ENCODE results near the gene MEI1. TPM values are rescaled to one million over a fixed set of nuclear protein-coding genes. Genes with fewer than 3 reads are reported as not detected.

The MEI1 gene
- total RNA-seq, 1 experiment from 2014 or later: 0.18 TPM

DNA sequence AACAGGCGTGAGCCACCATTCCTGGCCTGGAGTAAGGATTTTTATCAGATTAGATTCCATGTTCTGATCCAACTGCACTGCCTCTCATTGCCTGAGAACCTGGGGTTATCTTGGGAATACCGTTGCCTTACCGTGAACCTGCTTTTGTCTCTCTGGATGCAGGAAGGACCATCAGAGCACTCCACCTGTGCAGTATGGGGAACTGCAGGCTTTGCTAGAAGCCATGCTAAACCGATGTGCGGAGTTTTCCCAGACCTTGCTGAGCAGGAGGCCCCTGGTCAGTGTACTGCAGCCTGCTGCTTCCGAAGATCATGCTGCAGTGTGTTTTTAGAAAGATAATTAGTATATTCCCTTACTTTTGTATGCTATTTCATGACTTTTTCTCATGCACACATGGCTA, 43.6 kb downstream of the MEI1 start:
- Histone ChIP-seq H3K9me3 (ENCODE audit: control insufficient read depth, insufficient read depth, low read depth, low read length) (no peaks in the 10 kb centered on the region), H3K27ac (ENCODE audit: low read length) (no peak overlapping the region), H3K27me3 (ENCODE audit: control insufficient read depth, insufficient read depth, low read length) (no peaks in the 10 kb centered on the region), H3K4me1 (ENCODE audit: control insufficient read depth, insufficient read depth, low read length) (no peaks in the 10 kb centered on the region), H3K4me3 (ENCODE audit: low read depth in 2 of 2, low read length in 2 of 2) (no peak overlapping the region), H3K36me3 (ENCODE audit: control insufficient read depth, insufficient read depth, low read length) (no peaks in the 10 kb centered on the region)
- CTCF ChIA-PET: interaction anchor here (0.5 kb wide), 1 partner anchor 54 kb away, joined by 4 read pairs; the partner anchor contains the start of gene SNU13
- POLR2A ChIA-PET: no interaction called here
- DNase-seq (ENCODE audit: low read depth, low spot score) (no peak), ATAC-seq (no peak)
- intact Hi-C loops (cut with micrococcal nuclease; ENCODE audit: unreplicated experiment) (no loop called here), in situ Hi-C loops (cut with HindIII; ENCODE audit: low pct_unique_long_range_greater_than_20kb, low sequenced_read_pairs) (no loop called here)
- TF ChIP-seq, protein P1, sequence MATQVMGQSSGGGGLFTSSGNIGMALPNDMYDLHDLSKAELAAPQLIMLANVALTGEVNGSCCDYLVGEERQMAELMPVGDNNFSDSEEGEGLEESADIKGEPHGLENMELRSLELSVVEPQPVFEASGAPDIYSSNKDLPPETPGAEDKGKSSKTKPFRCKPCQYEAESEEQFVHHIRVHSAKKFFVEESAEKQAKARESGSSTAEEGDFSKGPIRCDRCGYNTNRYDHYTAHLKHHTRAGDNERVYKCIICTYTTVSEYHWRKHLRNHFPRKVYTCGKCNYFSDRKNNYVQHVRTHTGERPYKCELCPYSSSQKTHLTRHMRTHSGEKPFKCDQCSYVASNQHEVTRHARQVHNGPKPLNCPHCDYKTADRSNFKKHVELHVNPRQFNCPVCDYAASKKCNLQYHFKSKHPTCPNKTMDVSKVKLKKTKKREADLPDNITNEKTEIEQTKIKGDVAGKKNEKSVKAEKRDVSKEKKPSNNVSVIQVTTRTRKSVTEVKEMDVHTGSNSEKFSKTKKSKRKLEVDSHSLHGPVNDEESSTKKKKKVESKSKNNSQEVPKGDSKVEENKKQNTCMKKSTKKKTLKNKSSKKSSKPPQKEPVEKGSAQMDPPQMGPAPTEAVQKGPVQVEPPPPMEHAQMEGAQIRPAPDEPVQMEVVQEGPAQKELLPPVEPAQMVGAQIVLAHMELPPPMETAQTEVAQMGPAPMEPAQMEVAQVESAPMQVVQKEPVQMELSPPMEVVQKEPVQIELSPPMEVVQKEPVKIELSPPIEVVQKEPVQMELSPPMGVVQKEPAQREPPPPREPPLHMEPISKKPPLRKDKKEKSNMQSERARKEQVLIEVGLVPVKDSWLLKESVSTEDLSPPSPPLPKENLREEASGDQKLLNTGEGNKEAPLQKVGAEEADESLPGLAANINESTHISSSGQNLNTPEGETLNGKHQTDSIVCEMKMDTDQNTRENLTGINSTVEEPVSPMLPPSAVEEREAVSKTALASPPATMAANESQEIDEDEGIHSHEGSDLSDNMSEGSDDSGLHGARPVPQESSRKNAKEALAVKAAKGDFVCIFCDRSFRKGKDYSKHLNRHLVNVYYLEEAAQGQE (IDR thresholded peaks at IDR 0.05; ENCODE audit: insufficient read depth in 1 of 2, low read depth in 2 of 2, low read length in 1 of 2): no peak
- TF ChIP-seq TCF7L2 (IDR thresholded peaks at IDR 0.05; ENCODE audit: low read depth, low read length): no peak
- TF ChIP-seq SIN3A (IDR thresholded peaks at IDR 0.05; ENCODE audit: borderline replicate concordance, insufficient read depth, low read depth, low read length): no peak
- TF ChIP-seq POLR2AphosphoS5 (IDR thresholded peaks at IDR 0.05; ENCODE audit: low read depth, low read length): no peak
- TF ChIP-seq, protein P2, sequence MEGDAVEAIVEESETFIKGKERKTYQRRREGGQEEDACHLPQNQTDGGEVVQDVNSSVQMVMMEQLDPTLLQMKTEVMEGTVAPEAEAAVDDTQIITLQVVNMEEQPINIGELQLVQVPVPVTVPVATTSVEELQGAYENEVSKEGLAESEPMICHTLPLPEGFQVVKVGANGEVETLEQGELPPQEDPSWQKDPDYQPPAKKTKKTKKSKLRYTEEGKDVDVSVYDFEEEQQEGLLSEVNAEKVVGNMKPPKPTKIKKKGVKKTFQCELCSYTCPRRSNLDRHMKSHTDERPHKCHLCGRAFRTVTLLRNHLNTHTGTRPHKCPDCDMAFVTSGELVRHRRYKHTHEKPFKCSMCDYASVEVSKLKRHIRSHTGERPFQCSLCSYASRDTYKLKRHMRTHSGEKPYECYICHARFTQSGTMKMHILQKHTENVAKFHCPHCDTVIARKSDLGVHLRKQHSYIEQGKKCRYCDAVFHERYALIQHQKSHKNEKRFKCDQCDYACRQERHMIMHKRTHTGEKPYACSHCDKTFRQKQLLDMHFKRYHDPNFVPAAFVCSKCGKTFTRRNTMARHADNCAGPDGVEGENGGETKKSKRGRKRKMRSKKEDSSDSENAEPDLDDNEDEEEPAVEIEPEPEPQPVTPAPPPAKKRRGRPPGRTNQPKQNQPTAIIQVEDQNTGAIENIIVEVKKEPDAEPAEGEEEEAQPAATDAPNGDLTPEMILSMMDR (IDR thresholded peaks at IDR 0.05): no peak
- no TSS peak for BruUV-seq (replicated peaks)

DNA sequence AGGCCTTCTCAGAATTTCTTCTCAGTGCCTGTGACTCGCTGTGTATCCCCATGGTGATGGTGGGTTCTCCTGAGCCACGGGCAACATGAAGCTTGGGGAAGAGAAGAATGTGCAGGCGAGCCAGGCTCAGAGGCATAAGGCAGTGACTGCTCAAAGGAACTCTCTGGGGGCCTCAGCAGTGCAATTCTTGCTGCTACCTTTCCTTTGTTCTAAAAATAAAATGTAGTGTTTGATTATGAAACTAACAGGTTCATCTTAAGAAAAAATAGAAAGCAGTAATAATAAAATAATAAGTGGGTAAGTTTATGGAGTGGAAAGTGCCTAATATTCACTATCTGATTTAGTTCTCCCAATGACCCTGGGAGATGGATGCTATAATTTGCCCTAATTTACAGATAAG, 46.7 kb downstream of the MEI1 start:
- ATAC-seq: no peak
- no peaks in the 10 kb centered on the region for H3K36me3 ChIP-seq (ENCODE audit: control insufficient read depth, insufficient read depth, low read length)
- intact Hi-C loops (cut with micrococcal nuclease; ENCODE audit: unreplicated experiment): no loop called here
- no peak overlapping the region for H3K27ac ChIP-seq (ENCODE audit: low read length)
- no peaks in the 10 kb centered on the region for H3K4me1 ChIP-seq (ENCODE audit: control insufficient read depth, insufficient read depth, low read length)
- BruUV-seq (replicated peaks): no TSS peak
- H3K27me3 ChIP-seq (ENCODE audit: control insufficient read depth, insufficient read depth, low read length): no peaks in the 10 kb centered on the region
- in situ Hi-C loops (cut with HindIII; ENCODE audit: low pct_unique_long_range_greater_than_20kb, low sequenced_read_pairs): no loop called here
- no peak overlapping the region for H3K4me3 ChIP-seq (ENCODE audit: low read depth in 2 of 2, low read length in 2 of 2)
- ChIA-PET POLR2A (interaction anchor here (0.6 kb wide), 1 partner anchor 47 kb away, joined by 5 read pairs; no protein-coding TSS in a partner anchor), CTCF (interaction anchor here (1.4 to 1.9 kb wide), 4 partner anchors 14 to 195 kb away, joined by 4 to 8 read pairs (median 4); partner anchors contain the start of gene SREBF2)
- TF ChIP-seq TCF7L2 (IDR thresholded peaks at IDR 0.05; ENCODE audit: low read depth, low read length) (no peak), SIN3A (IDR thresholded peaks at IDR 0.05; ENCODE audit: borderline replicate concordance, insufficient read depth, low read depth, low read length) (no peak)
- TF ChIP-seq, protein P2 (IDR thresholded peaks at IDR 0.05): no peak
- TF ChIP-seq, protein P1 (IDR thresholded peaks at IDR 0.05; ENCODE audit: insufficient read depth in 1 of 2, low read depth in 2 of 2, low read length in 1 of 2): no peak
- no peak for DNase-seq (ENCODE audit: low read depth, low spot score)
- H3K9me3 ChIP-seq (ENCODE audit: control insufficient read depth, insufficient read depth, low read depth, low read length): no peaks in the 10 kb centered on the region

Measured in Panc1 (cell line).